ENCODE data around the gene DCST2. TPM values are rescaled to one million over a fixed set of nuclear protein-coding genes. Genes with fewer than 3 reads are reported as not detected.

The DCST2 gene
- total and polyA plus RNA-seq, 2 of the 8 experiments (the other 6 are each of a cell fraction or from before 2014, with no cell fraction given), result 0.43 to 2.1 TPM

- TF ChIP-seq, protein P1, sequence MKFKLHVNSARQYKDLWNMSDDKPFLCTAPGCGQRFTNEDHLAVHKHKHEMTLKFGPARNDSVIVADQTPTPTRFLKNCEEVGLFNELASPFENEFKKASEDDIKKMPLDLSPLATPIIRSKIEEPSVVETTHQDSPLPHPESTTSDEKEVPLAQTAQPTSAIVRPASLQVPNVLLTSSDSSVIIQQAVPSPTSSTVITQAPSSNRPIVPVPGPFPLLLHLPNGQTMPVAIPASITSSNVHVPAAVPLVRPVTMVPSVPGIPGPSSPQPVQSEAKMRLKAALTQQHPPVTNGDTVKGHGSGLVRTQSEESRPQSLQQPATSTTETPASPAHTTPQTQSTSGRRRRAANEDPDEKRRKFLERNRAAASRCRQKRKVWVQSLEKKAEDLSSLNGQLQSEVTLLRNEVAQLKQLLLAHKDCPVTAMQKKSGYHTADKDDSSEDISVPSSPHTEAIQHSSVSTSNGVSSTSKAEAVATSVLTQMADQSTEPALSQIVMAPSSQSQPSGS (IDR thresholded peaks at IDR 0.05; ENCODE audit: low read length), result no peak
- no peak for TF ChIP-seq FOSL1 (IDR thresholded peaks at IDR 0.05; ENCODE audit: insufficient read depth, low read depth, low read length)
- TF ChIP-seq KDM4A (IDR thresholded peaks at IDR 0.05; ENCODE audit: low read depth, low read length, severe bottlenecking), result no peak
- no peak for TF ChIP-seq EGR1 (IDR thresholded peaks at IDR 0.05; ENCODE audit: borderline replicate concordance, low read depth, low read length)
- TF ChIP-seq ASH2L (IDR thresholded peaks at IDR 0.05; ENCODE audit: low read length), result no peak
- TF ChIP-seq GTF2F1 (IDR thresholded peaks at IDR 0.05; ENCODE audit: borderline replicate concordance, low read depth, low read length), result no peak
- TF ChIP-seq CBX5 (IDR thresholded peaks at IDR 0.05; ENCODE audit: low read depth, low read length), result no peak
- no peak for TF ChIP-seq HDAC6 (IDR thresholded peaks at IDR 0.05; ENCODE audit: low read depth, low read length)
- no peak for TF ChIP-seq HDAC2 (IDR thresholded peaks at IDR 0.05; ENCODE audit: borderline replicate concordance in 1 of 2, low read depth in 2 of 2, low read length in 2 of 2)
- TF ChIP-seq RNF2 (IDR thresholded peaks at IDR 0.05; ENCODE audit: borderline replicate concordance, low read depth, low read length, missing control alignments, poor library complexity, severe bottlenecking), result no peak
- peak; percentile 98 to 99 for TF ChIP-seq RAD21 (IDR thresholded peaks at IDR 0.05 in 1 of 2, conservative IDR thresholded peaks at IDR 0.05 in 1 of 2; ENCODE audit: low read depth in 2 of 2, low read length in 2 of 2)
- peak; percentile 65 to 85; a peak in 2 of 4 replicates for TF ChIP-seq SIN3A (conservative IDR thresholded peaks at IDR 0.05 in 1 of 2, IDR thresholded peaks at IDR 0.05 in 1 of 2; ENCODE audit: low read depth in 1 of 2, low read length in 2 of 2)
- TF ChIP-seq KDM1A (IDR thresholded peaks at IDR 0.05; ENCODE audit: borderline replicate concordance, low read length), result no peak
- peak; percentile 56 for TF ChIP-seq YY1 (IDR thresholded peaks at IDR 0.05; ENCODE audit: low read depth, low read length)
- TF ChIP-seq, protein P2, sequence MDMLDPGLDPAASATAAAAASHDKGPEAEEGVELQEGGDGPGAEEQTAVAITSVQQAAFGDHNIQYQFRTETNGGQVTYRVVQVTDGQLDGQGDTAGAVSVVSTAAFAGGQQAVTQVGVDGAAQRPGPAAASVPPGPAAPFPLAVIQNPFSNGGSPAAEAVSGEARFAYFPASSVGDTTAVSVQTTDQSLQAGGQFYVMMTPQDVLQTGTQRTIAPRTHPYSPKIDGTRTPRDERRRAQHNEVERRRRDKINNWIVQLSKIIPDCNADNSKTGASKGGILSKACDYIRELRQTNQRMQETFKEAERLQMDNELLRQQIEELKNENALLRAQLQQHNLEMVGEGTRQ (IDR thresholded peaks at IDR 0.05; ENCODE audit: low read length), result no peak
- no peak for TF ChIP-seq EZH2 (IDR thresholded peaks at IDR 0.05; ENCODE audit: low read depth, low read length, severe bottlenecking)
- TF ChIP-seq POU5F1 (IDR thresholded peaks at IDR 0.05; ENCODE audit: low read depth, low read length), result no peak
- no peak for TF ChIP-seq TBP (IDR thresholded peaks at IDR 0.05; ENCODE audit: low read depth, low read length)
- peak; percentile 46 for TF ChIP-seq SAP30 (IDR thresholded peaks at IDR 0.05; ENCODE audit: insufficient read depth, insufficient replicate concordance, low read length)
Measured at GRCh38 chr1:155061381-155062150, 28.0 kb upstream of the DCST2 start (continued).

All from H1 (cell line).